ENCODE results near the gene COBL.

COBL gene

DNA sequence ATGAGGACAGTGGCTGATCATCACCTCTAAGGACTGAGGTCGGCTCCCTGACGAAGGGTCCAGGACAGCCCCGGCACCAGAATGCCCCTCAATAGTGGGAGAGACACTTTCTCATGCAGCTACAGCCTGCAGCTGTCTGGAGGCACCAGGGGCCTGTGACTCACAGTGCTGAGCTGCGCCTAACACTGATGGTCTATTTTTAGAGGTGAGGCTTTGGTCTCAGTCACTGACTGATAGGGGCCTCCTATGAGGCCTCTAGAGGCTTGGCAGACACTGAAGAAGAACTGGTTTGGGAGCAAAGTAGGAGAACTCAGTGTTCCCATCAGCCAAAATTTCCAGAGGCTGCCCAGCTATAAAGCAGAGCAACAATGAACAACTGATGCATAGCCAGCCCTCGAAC lies 130.1 kb downstream of the COBL start:
- FAIRE-seq: no peak

DNA sequence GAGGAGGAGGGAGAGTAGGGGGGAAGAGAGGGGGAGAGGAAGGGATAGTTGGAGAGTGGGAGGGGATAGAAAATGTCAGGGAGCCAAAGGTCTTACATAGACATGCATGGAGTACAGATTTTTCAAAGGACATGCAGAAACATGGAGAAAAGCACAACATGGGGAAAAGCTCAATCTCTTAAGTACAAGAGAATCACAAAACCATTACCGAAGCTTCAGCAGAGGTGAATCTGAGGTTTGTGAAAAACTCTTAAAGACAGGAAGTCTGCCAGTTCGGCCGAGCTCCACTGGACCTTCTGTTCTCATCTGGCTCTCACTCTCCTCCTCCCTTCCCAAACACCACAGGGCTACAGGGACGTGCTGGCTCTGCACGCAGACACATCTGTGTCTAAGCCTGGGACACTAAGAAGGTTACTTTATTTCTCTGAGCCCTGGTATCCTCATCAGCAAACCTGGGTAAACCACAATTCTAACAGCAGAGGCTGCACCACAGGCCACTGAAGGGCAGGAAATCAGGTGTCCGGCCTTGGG lies 133.9 kb downstream of the COBL start:
- no peak for FAIRE-seq

DNA sequence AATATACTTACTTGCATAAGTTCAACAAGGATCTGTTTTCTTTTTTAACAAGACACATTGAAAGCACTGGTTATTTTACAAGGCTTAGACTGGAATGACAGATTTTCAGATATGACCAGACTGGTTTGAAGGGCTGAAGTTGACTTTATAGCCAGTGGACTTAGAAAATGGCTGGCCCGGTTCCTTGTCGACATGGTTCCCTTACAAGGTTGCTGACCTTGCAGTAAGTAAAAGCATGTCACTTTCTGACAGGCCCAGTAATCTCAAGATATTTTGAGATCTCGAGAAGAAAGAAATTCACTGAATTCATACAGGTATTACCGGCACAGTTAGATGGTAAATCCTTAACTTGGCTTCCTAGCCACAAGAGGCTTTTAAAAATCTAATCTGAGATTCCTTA lies 136.5 kb downstream of the COBL start:
- FAIRE-seq: no peak

DNA sequence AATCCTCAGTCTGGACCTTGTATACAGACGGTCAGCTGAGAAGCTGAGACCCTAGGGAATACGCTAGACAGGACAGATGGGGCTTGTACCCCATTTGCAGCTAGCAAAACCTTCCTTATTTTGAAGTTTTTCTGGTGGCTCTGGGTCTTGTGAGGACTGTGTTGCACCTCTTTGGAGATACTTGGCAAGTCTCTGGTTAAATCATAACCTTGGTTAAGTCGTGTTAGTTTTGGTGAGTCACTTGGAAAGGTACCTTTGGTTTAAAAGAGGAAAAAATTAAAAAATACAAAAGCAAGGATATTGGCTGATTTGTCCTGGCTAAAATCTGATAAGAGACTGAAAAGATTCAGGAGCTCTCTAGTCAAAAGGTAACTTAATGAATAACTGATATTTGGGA lies 140.6 kb downstream of the COBL start:
- no peak for FAIRE-seq

DNA sequence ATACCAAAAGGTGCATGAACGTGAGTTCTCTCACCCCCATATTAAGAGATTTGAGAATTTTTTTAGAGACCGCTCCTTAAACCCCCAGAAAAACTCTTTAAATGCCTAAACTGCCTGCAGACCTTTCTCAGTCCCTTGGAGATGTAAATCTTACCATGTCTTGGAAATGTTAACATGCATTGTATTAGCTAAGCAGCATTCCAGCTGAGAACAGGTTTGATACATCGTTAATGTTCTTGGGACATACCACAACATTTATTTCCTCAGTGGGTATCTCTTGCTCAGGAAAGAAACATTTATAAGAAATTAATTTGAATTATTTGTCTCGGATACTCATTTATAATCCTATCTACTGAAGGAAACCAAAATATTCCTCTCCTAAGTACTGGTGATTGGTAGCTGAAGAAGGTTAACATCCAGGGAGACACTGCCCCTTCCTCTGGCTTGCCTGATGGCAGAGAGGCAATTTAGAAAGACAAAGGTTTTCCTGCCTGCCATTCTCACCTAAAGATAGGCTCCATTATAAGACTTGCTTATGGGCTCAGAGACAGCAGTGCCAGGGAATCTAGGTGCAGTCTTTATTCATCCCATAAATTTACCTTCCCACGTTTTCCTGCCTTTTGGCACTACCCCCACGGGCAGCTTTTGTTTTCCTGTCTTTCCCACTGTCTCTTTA lies 141.2 kb downstream of the COBL start:
- FAIRE-seq: no peak

DNA sequence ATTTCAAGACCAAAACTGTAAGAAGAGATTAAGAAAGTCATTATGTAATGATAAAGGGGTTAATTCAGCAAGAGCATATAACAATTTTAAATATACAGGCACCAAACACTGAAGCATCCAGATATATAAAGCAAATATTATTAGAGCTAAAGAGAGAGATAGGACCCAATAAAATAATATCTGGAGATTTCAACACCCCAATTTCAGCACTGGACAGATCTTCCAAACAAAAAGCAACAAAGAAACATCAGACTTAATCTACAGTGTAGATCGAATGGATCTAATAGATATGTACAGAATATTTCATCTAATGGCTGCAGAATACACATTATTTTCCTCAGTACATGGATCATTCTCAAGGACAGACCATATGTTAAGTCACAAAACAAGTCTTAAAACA lies 151.3 kb downstream of the COBL start:
- no peak for FAIRE-seq

DNA sequence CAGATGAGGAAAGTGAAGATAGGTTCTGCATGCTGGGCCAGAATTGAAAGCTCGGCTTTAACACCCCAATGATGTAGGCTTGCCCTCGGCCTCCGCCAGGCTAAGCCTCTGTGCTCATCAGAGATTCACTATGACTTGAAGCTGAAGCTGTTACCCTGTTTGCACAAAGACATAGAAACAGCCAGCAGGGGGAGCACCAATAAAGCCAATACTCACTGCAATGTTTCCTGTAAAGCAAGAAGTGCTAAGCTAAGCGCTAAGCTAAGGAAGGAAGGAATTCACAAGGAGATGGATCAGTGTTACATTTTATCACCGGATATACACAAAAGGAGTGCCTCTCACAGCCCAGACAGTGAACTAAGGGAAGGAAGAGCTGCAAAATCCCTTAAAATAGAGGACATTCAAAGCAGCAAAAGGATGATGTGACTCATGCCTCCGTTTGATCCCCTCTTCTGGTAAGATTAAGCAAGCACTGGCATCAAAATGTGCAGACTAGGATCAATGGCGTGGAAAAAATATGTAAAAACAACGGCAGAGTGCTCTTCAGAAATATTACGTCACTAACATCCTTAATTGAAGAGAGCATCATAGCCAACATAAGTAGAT lies 153.8 kb downstream of the COBL start:
- no peak for FAIRE-seq

DNA sequence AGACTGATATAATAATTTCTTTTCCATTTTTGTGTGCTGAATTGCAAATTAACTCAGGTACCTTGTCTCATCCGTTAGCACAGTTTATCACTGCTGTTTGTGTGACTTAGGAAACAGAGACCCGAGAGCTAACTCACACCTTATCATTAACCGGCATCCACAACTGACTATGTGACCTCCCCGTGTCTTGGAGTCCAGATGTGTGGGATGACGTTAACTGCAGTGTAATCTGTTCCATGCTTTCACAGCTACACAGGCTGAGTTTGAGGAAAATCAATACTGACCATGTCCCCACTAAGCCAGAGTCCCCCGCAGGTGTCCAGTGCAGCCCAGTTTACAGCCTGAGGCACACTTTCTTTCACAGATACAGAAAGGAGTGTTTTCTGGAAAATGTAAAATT lies 154.7 kb downstream of the COBL start:
- no peak for FAIRE-seq

DNA sequence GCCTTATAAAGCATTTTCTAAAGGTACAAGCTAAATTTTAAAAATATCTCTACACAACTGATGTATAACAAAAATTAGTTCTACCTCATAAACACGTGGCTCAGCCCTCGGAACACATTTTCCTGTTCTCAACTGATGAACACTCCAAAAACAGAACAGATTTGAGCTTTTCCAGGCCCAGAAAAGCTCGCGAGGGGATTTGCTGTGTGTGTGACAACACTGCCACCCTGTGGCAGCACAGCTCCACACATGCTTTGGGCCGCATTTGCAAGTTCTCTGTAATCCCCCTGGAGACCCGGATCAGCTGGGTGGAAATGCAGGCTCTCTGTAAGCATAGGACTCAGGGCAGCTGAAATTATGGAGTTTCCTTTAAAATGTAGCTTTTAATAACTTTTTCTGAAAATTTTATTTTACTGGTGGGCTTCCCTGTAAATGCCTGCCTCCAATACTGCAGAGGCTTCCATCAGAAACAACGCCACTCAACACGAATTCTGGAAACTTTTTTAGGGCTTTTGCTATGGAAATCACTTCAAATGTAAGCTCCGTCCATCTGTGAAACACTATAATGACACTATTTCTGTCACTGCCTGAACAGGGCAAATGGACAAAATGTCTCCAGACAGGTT lies 155.5 kb downstream of the COBL start:
- FAIRE-seq: no peak

DNA sequence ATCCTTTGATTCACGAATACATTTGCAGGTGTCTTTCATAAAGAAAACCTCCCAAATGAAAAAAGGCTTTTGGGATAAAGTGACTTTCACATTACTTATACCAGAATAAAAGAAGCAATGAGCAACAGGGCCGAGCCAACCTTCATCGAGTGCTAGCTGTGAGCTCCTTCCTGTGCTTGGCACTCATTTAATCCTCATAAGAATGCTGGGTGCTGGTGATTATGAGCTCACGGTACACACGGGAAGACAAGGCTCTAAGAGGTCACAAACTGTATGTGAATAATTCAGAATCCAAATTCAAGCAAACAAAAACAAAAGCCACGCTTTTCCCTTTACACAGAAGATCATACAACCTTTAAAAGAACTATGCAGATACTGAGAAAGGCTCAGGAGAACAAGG lies 156.2 kb downstream of the COBL start:
- no peak for FAIRE-seq

DNA sequence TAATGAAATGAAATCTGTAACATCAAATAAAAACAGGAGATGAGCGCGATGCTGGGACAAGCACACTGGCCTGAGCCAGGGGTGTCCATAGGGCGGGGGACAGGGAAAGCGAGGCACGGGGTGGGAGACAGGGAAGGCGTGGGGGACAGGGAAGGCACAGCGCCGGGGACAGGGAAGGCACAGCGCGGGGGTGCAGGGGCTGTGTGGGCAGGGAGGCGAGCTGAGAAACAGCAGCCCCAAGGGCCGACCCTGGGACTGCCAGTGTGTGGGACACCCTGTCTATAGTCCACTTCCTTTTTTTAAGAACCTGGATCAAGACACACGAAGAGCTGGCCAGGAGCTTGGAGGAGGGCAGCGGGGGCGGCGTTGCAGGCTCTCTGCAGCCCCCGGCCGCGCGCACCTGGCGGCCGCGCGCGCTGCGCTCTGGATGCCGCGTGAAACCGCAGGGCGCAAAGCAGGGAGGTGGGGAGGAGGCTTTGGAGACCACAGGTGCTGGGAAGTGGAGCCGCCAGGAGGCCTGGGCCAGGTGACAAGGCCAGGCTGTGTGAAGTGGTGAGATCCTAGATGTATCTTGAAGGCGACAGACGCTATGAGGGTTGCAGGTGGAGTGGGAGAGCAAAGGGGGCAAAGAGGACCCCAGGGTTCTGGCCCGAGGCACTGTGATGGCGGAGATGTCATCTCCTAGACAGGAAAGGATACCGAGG lies 157.7 kb downstream of the COBL start:
- no peak for FAIRE-seq

DNA sequence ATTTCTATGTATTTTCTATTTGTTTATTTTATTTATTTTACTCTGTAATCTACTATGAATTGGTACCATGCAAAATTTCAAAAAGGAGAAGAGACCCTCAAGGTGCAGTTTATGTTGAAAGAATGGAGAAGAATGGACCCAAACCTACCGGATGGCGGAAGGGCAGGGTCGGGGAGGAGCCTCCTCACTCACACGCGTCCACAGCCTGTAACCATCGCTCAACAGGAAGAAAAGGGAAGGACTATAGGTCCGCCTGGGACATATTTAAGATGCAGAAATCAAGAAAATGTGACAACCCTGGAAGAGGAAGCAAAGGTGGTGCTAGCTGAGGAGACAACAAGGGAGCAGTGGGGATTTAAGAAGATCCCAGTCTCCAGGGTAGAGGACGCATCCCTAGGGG lies 158.4 kb downstream of the COBL start:
- FAIRE-seq: no peak

DNA sequence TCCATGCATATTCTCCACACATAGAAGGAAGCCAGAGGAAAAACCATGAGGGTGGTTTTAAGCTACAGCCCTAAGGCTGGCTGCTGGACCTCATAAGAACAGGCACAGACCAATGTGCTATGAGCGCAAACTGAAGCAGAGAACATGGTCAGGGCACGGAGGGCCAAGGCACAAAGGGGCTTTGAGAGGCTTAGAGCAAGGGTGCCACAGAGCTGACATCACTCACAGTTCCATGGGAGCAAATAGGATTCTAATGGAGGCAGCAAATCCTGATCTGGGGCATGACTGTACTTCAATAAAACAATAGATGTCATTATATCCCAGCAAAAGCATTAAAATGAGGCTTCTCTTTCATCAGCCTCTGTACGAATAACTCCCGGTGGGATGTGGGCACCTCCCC lies 162.4 kb downstream of the COBL start:
- no peak for FAIRE-seq

DNA sequence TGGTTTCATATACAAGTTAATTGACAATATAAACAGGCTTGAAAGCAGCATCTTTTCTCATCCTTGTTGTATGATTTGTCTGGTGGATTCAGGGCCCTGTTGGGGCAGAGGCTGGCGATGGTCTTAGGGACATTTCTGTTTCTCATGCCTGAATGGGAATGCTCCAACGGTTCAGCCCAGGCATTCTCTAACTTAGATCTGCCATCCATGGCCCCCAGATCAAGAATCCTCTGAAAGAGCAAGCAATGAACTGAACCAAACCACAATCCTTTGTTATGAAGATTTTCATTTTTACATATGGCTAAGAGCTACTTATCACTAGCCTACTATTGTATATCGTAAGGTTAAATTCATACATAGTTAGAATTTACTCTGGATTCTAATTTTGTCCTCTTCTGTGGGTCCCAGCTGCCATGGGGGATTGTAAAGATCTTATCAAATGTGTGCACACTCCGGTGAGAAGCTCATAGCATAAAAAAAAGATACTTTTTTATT lies 163.9 kb downstream of the COBL start:
- FAIRE-seq: no peak

DNA sequence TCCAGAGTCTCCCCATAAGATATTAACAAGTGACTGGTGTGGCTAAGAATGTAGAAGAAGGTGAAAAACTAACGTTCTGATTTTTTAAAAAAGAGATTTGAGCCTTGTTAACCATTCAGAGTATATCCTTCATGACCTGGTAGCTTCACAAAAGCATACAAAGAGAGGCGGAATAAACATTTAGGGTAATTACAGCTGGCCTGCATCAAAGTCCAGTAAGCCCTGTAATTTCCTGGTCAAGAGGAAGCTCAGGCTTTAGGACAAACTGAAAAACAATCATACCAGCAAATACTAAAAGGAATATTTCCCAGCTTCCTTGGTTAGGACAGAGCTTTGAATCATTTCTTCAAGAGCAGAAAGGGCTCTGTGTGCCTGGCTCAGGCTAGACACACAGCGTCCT lies 165.2 kb downstream of the COBL start:
- no peak for FAIRE-seq

DNA sequence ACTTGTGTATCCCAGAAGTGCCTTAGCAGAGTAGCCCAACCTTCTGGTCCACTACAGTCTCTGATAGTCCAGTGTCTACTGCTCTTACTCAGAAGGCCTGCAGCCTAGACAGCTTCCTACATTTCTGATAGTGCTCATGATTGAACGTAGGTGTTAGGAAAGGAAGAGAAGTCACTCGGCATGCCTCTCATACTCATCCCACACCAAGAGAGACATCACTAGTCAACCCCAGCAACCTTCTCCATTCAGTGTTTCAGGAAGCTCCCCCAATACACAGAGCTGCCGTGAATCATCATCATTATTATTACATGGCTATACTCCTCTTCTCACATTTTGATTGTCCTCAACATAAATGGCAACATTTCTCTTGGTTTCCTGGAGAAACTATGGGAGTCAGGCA lies 166.4 kb downstream of the COBL start:
- FAIRE-seq: no peak

DNA sequence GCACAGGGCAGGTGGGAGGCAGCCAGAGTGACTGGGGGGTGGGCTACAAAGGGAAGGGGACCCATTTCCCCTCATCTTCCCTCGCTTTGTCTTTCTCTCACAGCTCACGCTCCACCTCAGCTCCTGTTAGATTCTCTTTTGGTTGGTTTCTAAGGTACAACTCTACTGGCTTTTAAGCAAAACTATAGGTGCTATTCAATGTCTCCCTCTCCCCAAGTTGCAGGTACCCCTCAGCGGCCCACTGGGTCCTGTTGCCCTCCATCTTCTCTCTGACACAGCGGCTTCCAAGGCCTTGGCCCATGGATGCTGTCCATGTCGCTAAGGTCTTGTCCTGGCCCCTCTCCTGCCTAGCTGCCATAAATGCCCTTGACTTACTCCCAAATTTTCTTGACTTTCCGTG lies 168.4 kb downstream of the COBL start:
- FAIRE-seq: no peak

DNA sequence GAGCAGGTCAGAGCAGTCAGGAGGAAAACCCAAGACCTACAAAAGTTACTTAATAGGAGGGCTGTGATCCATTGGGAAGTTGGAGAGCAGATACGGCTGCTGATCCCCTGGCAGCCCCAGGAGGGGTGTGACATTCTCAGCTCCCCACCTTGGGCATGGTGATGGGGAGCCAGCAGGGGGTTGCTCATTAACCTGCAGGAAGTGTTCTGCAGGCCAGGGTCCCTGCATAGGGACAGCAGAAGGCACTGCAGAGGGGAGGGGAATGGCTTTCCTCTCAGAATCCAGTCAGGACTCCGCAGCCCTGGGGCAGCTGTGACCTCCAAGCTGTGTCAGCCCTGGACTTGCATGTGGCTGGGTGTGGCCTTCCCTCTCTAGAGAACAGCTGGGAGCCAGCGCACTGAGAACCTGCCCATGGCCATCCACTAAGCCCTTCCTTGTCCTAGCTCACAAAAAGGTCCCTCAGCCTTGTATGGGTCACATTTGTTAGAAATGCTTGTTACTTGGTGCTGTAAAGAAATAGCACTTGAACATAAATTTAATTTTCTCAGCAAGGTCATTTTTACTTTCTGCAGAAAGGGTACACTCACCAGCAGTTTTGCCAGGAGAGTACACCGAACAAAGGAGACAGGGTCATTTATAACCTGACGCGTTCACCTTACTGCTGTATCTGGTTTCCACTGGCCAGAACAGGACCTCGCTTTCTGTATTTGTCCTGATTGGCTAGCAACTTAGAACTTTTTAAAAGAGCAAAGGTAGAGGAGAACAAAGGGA lies 169.6 kb downstream of the COBL start:
- FAIRE-seq: no peak

DNA sequence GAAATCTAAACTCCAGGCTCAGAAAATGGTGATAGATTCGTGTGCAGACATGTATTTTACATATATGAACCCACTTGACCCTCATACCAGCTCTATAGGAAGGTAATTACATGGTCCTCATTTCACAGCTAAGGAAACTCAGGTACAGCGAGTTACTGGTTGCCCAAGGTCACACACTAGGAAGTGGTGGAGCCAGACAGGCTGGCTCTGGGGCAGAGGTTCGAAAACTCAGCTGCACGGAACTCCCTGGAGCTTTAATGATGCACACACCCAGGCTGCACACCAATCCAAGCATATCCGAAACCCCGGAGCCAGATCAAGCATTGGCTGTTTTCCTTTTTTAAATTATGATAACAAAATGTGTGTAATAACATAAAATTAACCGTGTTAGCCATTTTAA lies 172.4 kb downstream of the COBL start:
- FAIRE-seq: no peak

DNA sequence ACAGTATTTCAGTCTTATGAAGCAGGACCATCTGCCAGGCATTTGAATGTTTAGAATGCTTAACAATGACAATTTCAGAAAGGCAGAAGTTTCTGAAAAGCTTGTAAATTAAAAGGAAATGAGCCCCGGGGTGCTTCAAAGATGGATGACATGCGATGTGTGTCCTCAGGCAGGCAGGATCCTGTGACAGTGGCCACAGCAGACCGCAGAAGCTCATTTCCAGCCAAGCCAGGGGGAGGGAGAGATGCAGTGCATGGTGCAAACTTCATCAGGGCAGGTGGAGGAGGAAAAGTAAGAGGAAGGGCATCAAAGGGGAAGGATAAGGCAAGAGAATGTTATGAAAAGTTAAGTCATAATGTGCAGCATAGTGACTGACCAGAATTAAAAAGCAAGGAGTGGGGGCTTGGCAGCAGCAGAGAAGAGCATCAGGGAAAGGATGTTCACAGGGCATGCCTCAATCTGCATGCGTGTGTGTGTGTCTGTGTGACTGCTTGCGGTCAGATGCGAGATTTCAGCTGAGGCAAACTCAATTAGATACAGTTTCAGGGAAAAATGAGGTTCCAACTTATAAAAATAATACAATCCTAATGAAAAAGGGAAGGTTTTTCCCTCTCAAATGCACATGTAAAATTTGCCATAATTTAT lies 173.7 kb downstream of the COBL start:
- no peak for FAIRE-seq

DNA sequence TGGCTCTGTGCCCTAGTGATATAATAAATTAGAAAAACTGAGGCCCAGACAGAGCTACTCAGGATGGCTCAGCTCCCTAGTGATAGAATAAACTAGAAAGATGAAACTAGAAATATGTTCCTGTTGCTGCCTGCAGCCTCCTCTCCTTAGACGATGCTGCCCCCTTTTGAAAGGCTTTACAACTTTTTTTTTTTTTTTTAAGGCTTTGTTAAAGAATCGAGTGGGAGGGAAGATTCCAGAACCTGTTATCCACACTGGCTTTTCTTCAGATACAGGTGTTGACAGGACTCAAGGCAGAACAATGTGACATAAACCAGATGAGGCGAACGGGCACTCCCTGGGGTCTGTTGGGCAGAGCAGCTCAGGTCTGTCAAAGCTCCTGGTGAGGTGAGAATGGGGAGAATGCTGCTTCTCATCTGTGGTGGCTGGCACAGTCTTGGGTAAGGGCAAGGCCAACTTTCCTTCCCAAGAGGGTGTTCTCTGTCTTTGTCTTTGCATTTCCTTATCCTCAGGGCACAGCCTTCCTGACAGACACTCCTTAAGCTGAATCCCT lies 175.1 kb downstream of the COBL start:
- no peak for FAIRE-seq
